GM10847 (cell line): ENCODE data around the gene UTS2B.

Experiments used
- POLR2A ChIP-seq: IDR thresholded peaks from 2 replicates; pipeline ENCODE4 v1.6.1; 2011; ENCODE audit not compliant: insufficient read length; ENCODE audit errors: extremely low read depth

Gene UTS2B

DNA sequence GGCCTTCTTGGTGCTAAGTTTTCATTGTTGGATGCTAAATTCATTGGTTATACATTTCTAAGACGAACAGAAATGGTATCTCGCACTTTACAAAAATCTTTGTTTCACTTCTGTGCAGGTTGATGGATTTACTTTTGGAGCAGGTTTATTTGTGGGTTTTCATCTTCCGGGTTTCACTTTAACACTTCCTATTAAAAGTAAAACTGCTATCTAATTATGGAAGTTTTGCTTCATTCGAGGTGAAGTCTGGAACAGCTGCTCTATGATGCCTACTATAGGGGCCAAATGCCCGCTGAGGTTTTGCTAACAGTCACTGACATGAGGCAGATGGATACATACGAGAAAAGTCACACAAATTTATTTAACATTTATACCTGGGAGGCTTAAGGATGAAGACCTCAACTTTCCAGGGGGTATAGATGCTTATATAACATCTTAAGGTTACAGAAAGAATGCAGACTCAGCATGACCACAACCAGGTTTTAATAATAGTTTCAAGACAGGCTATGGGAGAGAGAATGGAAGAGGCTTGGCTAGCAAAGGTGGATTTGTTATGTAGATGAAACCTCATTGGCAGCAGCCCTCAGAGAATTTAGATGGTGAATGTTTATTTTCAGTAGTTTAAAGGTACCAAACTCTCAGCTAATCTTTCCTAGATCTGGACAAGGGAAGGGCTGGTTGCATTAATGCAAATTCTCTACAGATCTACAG, 77.1 kb downstream of the UTS2B start:
- TF ChIP-seq POLR2A: no peak

GRCh38 chr3:191246630-191247029, 83.7 kb downstream of the UTS2B start:
- no peak for TF ChIP-seq POLR2A

- TF ChIP-seq POLR2A: no peak
Observed at GRCh38 chr3:191244242-191244867, 86.0 kb downstream of the UTS2B start.

DNA sequence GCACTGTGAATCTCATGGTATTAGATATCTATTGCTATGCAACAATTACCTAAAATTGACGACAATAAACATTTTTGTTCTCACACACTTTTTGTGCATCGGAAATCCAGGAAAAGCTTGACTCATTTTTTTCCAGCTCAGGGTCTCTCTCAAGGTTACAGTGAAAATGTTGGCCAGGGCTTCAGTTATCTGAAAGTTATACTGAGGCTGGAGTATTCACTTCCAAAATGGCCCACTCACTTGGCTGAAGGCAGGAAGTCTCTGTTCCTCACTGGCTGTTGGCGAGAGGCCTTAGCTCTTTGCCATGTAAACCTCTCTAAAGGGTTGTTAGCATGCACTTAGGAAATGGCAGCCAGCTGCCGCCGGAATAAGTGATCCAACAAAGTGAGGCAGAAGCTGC, 89.8 kb downstream of the UTS2B start:
- no peak for TF ChIP-seq POLR2A

- TF ChIP-seq POLR2A: no peak
Observed at GRCh38 chr3:191239407-191240031, 90.8 kb downstream of the UTS2B start.

GRCh38 chr3:191238321-191238817, 92.0 kb downstream of the UTS2B start:
- TF ChIP-seq POLR2A: no peak

DNA sequence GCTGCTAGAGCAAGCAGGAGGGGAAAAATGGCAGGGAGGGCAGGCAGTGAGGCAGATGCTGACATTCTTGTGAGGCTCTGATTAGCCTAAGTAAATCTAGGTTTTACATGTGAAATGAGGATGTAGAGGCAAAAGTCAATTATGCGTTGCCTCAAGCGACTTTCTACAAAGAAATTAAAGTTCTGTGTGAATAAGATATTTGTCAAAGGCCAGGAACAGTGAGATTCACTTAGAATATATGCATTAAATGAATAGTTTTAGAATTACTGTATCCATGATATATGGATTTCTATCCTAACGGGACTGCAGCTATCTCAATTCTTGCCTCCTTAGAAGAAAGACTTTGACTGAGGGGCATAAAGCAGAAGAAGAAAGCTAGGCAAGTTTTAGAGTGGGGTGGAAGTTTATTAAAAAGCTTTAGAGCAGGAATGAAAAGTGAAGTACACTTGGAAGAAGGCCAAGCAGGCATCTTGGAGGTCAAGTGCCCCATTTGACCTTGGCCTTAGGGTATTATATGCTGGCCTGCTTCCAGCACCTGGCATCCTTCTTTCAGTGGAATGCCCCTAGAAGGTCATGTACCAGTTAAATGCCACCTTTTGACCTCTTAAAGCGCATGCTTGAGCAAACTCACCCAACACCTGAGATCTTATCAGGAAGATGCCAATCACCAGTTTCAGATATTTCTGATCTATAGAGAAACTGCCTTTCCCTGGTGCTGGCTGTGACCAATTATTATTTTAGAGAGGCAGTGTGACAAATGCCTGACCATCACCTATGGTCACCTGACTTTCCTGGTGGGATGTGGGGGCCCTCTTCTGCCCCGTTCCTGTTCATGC, 93.1 kb downstream of the UTS2B start:
- TF ChIP-seq POLR2A: no peak

GRCh38 chr3:191236646-191237045, 93.7 kb downstream of the UTS2B start:
- TF ChIP-seq POLR2A: no peak

- TF ChIP-seq POLR2A: no peak
Observed at GRCh38 chr3:191235331-191236314, 94.7 kb downstream of the UTS2B start.

- no peak for TF ChIP-seq POLR2A
Observed at GRCh38 chr3:191234216-191234615, 96.1 kb downstream of the UTS2B start.

DNA sequence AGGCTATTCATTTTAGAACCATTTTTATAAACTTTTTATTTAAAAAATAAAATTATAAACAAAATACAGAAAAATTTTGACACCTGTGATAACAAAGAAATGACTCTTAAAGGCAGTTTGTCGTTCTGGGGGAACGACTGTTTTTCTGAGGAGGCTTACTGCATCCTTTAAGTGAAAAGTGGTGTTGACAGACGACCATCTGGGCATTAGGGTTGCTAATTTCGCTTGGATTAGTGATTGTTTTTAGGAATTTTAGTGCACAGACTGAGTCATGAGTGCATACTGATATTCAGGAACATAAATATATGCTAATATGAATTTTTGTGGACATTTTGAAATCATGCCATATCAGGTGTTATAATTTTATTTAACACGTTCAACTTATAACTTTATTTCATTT, 102.8 kb downstream of the UTS2B start:
- TF ChIP-seq POLR2A: no peak

DNA sequence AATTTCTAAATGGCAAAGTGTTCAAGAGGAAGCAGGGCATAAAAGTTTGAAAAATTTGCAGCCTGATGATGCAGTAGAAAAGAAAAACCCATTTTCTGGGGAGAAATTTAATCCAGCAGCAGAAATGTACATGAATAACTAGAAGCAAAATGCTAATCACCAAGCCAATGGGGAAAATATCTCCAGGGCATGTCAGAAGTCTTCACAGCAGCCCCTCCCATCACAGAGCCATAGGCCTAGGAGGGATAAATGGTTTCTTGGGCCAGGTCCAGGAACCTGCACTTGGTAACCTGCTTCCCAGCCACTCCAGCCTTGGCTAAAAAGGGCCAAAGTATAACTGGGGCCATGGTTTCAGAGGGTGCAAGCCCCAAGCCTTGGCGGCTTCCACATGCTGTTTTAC, 108.7 kb downstream of the UTS2B start:
- no peak for TF ChIP-seq POLR2A

DNA sequence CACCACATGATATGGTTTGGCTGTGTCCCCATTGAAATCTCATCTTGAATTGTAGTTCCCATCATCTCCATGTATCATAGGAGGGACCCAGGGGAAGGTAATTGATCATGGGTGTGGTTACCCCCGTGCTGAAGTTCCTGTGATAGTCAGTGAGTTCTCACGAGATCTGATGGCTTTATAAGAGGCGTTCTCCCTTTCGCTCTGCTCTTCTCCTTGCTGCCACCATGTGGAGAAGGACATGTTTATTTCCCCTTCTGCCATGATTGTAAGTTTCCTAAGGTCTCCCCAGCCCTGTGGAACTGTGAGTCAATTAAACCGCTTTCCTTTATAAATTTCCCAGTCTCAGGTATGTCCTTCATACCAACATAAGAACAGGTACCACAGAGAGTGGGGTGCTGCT, 109.4 kb downstream of the UTS2B start:
- no peak for TF ChIP-seq POLR2A

DNA sequence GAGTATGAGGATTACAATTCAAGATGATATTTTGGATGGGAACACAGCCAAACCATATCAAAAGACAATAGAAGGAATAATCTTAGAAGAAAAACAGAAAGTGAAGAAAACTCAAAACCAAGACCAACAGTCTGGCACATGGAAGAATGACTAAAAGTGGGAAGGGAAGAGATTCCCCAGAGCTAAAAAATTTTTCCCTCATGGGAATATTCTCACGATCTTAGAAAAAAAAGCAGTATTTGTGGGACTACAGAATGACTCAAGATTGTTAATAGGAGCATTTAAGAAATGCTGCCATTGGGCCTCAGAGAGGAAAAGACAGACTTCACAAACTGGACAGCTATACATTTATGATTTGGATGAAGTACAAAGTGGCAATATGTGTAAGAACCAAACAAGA, 113.0 kb downstream of the UTS2B start:
- no peak for TF ChIP-seq POLR2A
